HG03175 (cell line): ENCODE data around the gene FRG2.
"Not testable (repeated sequence)": the region's sequence is repeated elsewhere in the genome, so short reads cannot be mapped to it uniquely, and the experiment has no call there.

Experiments used
- ATAC-seq: cut with Tn5 transposase; IDR thresholded peaks from one replicate; pipeline ENCODE4 v1.9.1; 2021; ENCODE audit warnings: mild to moderate bottlenecking, moderate library complexity; ENCODE audit not compliant: unreplicated experiment

The FRG2 gene

DNA sequence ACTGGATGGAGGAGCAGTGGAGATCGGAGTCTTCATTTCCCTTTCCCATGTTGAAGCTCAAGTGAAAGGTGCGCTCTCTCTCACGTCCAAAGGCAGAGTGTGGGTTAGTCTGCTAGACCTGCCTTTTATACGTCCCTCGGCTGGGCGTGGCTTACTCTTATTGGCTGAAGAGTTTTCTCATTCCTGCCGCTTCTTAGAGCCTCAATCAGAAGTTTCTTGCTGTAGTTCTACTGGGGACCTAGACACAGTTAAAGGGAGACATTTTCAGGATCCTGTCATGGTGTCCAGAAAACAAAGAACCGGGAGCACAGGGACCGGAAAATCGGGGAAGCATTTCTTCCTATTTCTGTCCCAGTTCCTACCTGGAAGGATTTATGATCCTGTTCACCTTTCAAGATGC is at the start of gene FRG2:
Gene FRG2, minus strand, starts transcription at position 101 of the 400 bp plus-strand sequence. Its CDS starts 52 bp downstream, at position 49.
- ATAC-seq = not testable (repeated sequence)

DNA sequence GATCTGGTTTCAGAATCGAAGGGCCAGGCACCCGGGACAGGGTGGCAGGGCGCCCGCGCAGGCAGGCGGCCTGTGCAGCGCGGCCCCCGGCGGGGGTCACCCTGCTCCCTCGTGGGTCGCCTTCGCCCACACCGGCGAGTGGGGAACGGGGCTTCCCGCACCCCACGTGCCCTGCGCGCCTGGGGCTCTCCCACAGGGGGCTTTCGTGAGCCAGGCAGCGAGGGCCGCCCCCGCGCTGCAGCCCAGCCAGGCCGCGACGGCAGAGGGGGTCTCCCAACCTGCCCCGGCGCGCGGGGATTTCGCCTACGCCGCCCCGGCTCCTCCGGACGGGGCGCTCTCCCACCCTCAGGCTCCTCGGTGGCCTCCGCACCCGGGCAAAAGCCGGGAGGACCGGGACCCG is 41.3 kb upstream of the FRG2 start:
- ATAC-seq = not testable (repeated sequence)

DNA sequence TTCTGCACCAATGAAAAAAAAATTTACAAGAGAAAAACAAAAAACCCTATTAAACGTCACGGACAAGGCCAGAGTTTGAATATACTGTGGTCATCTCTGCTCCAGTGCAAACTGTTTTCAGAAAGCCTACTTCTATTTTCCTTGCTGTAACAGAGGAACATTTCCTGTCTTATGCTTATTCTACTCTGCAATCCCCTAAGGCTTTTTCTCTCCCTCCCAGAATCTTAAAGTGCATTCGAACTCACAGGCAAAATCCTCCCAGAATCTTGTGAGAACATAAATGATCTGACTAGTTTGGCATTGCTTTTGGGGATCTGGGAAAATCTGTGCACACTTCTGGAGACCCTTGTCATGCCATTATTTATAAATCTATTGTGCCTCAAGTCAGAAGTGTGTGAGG is 37.7 kb upstream of the FRG2 start:
- ATAC-seq = not testable (repeated sequence)

DNA sequence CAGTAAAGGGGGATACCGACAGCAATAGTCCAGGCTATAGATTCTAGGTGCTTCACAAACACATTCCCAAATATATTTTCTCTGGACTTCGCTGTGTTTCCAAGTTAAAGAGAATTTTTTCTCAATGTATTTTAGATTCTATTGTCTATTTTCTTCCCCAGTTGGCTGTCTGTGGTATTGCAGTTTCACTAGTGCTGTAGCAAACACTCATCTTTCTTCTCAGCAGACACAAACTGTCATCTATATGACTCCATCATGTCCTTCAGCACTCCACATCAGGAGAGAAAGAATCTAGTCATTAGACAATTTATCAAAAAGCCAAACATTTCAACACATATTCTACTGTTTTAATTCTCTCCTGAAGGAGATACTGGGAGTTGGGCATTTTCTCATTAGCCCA is 37.3 kb upstream of the FRG2 start, which contains the start of gene DBET:
Gene DBET, plus strand, starts transcription at position 161 of the 400 bp plus-strand sequence.
- not testable (repeated sequence) for ATAC-seq

DNA sequence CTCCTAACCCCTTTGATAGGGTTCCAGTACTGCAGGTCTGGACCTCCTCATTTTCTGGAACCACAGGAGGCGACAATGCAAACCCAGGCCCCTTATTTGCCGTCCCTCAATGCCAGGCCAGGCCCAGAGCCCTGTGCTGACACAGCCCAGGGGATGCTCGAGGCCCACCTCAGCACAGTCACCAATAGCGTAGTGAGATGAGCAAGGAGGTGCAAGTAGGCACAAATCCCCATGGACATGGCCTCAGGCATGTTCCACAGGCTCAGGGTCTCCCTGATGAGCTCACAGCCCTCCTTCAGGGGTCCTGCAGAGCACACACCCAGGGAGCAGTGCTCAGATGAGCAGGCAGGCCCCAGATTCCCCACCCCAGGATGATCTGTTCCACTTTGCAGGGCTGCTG is 31.9 kb upstream of the FRG2 start:
- not testable (repeated sequence) for ATAC-seq

DNA sequence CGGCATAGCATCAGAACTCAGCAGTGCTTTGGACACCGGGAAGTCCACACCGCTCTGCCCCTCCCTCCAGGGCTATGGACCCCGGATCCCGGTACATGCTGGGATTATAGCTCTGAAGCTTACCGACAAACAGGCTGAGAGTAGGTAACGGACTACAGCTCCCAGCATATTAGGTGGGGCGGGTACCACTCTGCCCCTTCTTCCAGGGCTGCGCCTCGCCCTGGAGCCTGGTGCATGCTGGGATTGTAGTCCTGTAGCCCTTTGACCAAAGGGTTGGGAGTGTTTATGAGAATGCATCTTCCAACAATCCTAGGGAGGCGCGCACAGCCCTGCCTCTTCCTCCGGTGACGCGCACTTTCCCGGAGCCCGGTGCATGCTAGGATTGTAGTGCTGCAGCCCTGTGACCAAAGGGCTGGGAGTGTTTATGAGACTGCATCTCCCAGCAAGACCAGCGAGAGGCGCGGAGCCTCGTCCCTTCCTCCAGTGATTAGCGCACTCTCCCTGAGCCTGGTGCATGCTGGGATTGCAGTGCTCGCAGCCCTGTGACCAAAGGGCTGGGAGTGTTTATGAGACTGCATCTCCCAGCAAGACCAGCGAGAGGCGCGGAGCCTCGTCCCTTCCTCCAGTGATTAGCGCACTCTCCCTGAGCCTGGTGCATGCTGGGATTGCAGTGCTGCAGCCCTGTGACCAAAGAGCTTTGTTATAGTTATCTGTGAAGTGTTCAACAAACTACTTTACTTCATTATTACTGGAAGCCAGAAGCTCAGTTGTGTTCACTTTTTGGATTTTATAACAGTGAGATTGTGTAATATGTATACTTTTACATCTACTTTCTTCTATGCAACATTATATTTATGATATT is 22.6 kb upstream of the FRG2 start:
- ATAC-seq = not testable (repeated sequence)

DNA sequence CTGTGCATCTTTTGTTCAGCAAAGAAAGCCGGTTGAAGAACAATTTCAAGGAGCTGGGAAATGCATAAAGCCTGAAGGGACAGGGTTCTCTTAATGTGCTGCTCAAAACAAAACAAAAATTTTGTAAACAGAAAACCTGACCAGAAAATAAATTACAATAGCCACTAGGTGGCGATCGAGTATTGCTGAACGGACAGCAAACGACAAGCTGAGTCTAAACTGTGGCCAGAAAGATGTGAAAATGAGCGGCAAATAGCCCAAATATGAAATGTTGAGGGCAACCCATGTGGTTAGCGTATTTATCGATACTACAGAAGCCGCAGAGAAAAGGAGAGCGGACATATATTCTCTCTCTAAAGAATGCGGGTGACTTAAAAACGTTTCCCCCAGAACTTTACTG is 20.6 kb upstream of the FRG2 start:
- not testable (repeated sequence) for ATAC-seq

DNA sequence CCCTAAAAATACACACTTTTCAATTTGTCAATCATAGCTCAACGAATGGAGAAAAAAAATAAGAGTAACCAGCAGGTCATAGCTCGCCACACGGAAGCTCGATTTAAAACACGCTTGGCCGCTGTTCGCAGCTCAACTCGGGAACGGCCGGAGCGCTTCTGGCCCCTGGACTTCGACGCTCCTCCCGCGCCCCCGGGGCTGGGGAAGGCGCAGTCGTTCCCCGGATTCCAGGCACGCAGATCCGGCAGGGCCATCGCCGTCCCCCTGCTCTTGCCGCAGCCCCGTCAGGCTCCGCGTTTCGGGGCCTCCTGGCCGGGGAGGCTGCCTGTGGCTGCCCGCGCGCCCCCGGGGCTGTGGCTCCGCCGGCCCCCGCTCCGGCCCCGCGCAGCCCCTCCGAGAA is 13.8 kb upstream of the FRG2 start:
- ATAC-seq = not testable (repeated sequence)

DNA sequence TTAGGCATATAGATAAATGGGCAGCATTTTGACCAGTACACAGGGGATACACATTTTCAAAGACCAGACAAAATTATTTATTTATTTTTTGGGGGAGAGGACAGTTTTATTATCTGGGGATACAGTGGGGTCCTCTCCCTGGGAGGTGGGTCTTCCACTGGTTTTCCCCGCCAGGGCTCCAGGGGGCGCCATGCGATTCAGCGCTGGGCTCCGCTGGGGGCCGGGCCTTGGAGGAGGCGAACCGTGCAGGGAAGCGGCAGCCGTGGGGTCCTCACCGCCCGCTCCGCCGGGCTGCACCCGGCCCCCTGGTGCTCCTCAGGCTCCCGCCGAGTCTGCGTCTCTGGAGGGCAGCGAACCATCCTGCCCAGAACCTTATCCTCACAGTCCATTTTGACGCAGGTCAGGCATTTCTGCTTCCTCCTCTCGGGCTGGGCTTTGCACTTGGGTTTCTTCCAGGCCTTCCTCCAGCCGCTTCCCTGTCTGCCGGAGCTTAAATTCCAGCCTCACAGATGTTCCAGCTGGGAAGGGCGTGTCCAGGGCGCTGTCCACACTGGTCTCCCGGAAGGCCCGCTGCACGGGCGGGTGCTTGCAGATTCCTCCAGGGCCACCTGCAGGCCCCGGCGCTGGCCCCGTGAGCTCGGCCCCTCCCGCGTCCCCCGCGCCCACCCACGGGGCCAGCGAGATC is 10.8 kb upstream of the FRG2 start:
- peak; percentile 64 for ATAC-seq

DNA sequence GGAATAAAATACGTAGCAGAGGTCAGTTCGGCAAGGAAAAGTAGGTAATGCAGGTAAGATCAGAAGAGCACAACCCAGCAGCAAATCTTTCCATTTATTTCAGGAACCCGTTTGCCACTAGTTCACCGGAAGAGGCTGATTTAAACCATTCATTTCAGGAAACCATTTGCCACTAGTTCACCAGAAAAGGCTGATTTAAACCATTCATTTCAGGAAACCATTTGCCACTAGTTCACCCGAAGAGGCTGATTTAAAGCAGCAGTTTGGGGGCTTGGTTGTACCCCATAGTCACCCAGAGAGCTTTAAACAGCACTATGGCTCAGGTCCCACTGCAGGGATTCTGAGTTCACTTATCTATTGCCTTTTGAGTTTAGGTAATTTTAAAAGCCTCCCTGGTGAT is 4.2 kb upstream of the FRG2 start:
- not testable (repeated sequence) for ATAC-seq

DNA sequence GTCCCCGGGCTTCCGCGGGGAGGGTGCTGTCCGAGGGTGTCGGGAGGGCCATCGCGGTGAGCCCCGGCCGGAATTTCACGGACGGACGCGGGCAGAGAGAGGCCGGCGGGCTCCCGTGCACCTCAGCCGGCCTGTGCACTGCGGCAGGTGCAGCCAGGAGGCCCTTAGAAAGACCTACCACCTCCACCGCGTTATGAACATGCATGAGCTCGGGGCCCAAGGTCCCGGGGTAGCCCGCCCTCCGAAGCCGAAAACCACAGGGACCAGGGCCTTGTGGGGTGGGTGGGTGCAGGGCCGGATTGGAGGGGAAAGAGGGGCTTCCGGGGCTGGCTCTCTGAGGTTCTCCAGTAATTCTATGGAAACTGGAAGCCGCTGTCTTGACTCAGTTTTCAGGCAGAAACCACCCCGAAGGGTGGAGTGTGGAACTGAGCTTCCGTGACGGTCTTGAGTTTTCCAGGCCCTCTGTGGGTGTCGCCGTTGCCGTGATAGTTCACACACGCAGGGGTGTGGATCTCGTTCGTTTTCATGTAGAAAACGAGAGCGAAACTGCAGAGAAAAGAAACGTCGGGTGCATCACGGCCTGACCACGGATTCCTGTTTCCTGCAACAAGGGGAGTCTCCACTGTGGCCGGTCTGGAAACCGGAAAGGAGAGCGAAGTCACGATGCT is 4.3 kb downstream of the FRG2 start:
- peak; percentile 52 for ATAC-seq

DNA sequence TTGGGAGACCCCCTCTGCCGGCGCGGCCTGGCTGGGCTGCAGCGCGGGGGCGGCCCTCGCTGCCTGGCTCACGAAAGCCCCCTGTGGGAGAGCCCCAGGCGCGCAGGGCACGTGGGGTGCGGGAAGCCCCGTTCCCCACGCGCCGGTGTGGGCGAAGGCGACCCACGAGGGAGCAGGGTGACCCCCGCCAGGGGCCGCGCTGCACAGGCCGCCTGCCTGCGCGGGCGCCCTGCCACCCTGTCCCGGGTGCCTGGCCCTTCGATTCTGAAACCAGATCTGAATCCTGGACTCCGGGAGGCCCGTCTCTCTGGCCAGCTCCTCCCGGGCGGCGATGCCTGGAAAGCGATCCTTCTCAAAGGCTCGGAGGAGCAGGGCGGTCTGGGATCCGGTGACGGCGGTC is 5.1 kb downstream of the FRG2 start:
- ATAC-seq = not testable (repeated sequence)

DNA sequence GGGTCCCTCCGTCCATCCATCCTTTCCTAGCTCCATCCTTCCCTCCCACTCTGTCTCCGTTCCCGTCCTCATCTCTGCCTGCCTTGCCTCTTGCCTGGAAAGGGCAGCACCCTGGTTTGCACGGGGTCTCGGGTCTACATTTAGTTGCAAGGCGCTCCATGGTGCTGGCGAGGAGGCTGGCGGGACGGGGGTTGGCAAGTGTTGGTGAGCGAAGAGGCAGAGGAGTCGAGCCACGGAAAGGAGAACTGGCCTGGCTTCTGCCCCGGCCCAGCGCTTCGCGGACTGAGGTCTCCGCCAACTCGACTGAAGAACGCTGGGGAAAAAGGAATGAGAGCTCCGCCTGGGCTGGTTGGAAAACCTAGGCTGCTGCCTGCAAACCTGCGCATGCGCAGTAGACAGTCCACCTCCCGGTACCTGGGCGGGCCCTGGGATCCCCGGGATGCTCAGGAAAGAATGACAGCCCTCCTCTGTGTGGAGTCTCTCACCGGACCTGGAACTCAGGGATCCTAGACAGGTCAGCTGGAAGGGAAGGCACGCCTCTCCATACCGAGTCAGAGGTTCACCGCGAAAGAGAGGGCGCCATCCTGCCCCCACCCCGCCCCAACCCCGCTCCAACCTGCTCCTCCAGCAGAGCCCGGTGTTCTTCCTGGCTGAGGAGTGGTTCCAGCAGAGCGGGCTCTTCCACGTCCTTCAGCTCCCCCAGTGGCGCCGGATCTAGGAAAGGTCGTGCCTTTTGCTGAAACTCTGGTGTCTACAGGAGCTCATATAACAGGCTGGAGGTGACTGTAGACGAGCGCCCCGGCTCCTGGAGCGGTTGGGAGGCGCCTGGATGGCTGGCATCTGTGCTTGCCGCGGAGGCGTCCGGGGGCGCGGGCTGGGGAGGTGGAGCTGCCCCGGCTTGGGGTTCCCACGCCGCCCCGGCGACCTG is 6.0 kb downstream of the FRG2 start:
- no peak for ATAC-seq

DNA sequence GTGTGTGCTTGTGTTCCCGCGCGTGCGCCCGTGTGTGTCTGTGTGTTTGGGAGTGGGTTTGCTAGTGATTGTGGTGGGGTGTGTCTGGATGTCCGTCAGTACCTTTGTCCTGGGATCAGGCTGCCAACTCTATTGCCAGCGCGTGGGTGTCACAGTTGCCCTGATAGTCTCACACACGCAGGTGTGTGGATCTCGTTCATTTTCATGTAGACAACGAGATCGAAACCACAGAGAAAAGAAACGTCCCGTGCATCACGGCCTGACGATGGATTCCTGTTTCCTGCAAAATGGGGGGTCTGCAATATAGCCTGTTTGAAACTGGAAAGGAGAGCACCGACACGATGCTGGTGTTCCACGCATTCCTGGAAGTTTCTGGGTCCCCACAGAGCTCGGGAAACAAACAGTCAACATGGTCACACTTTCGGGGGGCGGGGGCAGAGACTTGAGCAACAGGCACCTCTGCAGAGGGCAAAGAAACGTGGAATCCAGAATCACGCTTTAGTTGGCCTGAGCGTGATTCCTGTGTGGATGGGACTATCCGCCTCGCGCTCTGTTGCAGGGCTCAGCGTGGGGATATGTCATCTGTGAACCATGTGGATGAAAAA is 7.1 kb downstream of the FRG2 start:
- ATAC-seq = not testable (repeated sequence)

DNA sequence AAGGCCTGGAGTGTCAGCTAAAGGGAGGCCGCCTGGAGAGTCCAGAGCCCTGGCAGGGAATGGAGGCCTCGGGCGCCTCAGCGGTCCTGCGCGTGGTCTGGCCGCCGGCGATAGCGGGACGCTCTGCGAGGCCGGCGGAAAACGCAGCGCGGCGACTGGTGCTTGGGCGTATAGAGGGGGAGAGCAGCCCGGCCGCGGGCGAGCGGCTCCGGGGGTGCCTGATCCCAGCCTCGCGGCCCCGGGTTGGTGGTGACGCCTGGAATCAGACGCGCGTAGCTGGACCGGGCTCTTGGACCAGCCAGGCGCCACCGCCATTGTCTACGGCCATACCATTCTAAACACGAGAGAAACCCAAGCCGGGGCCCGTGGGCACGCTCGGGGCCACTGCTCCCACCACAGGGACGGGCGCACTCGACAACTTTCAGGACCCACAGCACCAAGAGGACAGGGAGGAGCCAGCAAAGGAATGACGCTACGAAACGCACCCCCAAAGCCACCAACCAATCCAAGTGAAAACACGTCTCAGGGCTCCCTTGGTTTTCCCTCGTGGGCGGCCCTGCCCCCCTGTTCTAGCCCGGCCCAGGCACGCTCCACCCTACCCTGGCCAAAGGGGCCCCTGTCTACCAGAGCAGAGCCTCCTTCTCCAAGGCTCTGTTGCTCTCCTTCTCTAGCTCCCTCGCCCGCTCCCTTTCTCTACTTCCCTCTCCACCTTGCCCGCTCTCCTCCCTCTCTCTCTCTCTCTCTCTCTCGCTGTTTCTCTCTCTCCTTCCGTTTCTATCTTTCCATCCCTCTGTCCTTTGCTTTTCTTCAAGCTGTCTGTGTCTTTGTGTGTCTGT is 7.8 kb downstream of the FRG2 start:
- ATAC-seq = no peak

DNA sequence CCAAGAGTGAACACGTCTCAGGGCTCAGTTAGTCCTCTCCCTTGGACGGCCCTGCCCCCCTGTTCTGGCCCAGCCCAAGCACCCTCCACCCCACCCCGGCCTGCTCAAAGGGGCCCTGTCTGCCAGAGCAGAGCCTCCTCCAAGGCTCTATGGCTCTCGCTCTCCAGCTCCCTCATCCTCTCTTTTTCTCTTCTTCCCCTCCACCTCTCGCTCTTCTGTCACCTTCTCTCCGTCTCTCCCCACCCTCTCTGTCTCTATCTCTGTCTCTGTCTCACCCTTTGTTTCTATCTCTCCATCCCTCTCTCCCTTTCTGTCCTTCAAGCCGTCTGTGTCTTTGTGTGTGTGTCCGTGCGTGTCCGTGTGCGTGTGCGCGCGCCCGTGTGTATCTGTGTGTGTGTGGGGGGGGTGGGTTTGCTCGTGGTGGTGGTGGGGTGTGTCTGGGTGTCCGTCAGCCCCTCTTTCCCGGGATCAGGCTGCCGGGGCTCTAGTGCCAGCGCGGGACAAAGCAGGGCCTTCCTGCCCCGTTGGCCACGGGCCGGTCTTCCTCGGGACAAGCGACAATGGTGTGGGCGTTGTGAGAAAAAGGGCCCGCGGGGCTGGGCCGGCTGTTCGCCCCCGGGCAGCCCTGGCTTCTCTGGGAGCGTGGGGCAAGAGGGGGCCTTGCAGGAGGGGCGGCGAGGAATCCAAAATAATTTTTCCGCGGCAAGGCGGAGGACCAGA is 8.7 kb downstream of the FRG2 start:
- no peak for ATAC-seq

DNA sequence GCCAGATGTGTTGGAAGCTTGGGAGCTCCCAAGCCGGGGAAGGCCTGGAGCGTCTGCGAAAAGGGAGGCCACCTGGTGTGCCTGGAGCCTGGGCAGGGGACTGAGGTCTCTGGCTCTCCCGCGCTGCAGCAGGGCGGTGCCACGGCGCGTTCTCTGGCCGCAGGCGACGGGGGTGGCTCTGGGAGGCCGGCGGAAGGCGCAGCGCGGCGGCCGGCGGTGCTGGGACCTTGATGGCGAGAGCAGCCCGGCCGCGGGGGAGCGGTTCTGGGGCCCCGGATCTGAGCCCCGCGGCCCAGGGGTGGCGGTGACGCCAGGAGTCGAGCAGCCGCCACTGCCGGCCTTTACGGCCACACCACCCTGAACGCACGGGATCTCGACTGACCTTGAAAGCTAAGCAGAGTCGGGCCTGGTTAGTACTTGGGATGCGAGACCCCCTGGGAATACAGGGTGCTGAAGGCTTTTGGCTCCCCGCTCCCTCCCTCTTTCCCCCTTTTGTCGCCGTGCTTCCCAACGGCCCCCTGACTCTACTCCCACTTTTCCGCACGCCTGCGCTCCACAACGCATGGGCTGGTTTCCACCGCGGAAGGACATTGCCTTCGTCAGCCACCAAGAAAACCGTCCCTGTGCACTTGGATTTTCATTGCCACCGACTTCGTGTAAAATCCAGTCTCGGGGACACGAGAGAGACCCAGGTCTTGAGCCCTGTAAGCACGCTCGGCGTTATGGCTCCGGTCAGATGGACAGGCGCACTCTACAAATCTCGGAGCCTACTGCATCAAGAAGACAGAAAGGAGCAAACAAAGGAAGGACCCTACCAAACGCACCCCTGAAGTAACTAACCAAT is 9.5 kb downstream of the FRG2 start:
- ATAC-seq = no peak
